ENCODE measurements around the gene OTX2.

DNA sequence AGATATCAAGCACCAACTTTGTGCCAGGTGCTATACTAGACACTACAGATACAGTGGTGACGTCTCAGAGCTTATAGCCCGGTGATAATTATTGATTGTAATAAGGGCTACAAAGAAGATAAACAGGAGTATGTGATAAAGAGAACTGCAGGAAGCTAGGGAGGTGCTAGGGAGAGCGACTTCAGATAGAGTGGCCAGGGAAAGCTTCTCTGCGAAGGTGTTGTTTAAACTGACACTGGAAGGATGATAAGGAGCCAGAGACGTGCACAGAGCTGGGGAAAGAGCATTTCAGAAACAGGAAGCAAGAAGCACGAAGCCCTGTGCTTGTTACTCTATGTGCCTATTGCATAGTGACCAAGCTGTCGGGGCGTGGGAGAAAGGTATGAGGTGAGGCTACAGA is 48.1 kb upstream of the OTX2 start:
- no peak for TF ChIP-seq CEBPB (IDR thresholded peaks at IDR 0.05; ENCODE audit: low read depth)
- no peak for TF ChIP-seq CTCF (IDR thresholded peaks at IDR 0.05 in 2 of 3, conservative IDR thresholded peaks at IDR 0.05 in 1 of 3; ENCODE audit: borderline replicate concordance in 1 of 3, insufficient read depth in 1 of 3, low read depth in 2 of 3, low read length in 2 of 3)
- no peak for TF ChIP-seq POLR2A (IDR thresholded peaks at IDR 0.05; ENCODE audit: borderline replicate concordance, extremely low read depth, insufficient read depth, insufficient read length)
- no peak for TF ChIP-seq ZNF274 (IDR thresholded peaks at IDR 0.05; ENCODE audit: low read depth, low read length)
- no peak for TF ChIP-seq YY1 (IDR thresholded peaks at IDR 0.05; ENCODE audit: extremely low read depth, insufficient replicate concordance, low read depth, low read length)
- TF ChIP-seq, protein P1, sequence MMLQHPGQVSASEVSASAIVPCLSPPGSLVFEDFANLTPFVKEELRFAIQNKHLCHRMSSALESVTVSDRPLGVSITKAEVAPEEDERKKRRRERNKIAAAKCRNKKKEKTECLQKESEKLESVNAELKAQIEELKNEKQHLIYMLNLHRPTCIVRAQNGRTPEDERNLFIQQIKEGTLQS (IDR thresholded peaks at IDR 0.05), result no peak
- TF ChIP-seq MAX (IDR thresholded peaks at IDR 0.05), result no peak
- no peak for TF ChIP-seq EZH2 (IDR thresholded peaks at IDR 0.05)
- no peak for TF ChIP-seq EZH2phosphoT487 (IDR thresholded peaks at IDR 0.05; ENCODE audit: borderline replicate concordance)
- TF ChIP-seq, protein P2, sequence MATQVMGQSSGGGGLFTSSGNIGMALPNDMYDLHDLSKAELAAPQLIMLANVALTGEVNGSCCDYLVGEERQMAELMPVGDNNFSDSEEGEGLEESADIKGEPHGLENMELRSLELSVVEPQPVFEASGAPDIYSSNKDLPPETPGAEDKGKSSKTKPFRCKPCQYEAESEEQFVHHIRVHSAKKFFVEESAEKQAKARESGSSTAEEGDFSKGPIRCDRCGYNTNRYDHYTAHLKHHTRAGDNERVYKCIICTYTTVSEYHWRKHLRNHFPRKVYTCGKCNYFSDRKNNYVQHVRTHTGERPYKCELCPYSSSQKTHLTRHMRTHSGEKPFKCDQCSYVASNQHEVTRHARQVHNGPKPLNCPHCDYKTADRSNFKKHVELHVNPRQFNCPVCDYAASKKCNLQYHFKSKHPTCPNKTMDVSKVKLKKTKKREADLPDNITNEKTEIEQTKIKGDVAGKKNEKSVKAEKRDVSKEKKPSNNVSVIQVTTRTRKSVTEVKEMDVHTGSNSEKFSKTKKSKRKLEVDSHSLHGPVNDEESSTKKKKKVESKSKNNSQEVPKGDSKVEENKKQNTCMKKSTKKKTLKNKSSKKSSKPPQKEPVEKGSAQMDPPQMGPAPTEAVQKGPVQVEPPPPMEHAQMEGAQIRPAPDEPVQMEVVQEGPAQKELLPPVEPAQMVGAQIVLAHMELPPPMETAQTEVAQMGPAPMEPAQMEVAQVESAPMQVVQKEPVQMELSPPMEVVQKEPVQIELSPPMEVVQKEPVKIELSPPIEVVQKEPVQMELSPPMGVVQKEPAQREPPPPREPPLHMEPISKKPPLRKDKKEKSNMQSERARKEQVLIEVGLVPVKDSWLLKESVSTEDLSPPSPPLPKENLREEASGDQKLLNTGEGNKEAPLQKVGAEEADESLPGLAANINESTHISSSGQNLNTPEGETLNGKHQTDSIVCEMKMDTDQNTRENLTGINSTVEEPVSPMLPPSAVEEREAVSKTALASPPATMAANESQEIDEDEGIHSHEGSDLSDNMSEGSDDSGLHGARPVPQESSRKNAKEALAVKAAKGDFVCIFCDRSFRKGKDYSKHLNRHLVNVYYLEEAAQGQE (IDR thresholded peaks at IDR 0.05; ENCODE audit: low read depth), result no peak
- no peak for TF ChIP-seq ELF1 (IDR thresholded peaks at IDR 0.05; ENCODE audit: borderline replicate concordance, low read depth)
- TF ChIP-seq JUND (IDR thresholded peaks at IDR 0.05), result no peak
- no peak for TF ChIP-seq POLR2AphosphoS5 (IDR thresholded peaks at IDR 0.05; ENCODE audit: low read depth, low read length)
